A549 (cell line): Measurements from ENCODE around the gene THSD7A. TPM values are rescaled to one million over a fixed set of nuclear protein-coding genes. Genes with fewer than 3 reads are reported as not detected.

Experiments
- ATAC-seq, 2 experiments: fragments of 200-7000 bp in 1 of 2; fragments of >200 bp in 1 of 2; cut with Nextera tagmentation in 1 of 2; cut with Tn5 transposase in 1 of 2; 3 replicates each; pipeline versions ENCODE4 v1.8.0 to v1.9.1; 2018 to 2020; ENCODE audit warnings: mild to moderate bottlenecking in 1 of 2, moderate library complexity in 1 of 2
- CTCF ChIA-PET: fragments of 300-600 bp; sonication (Branson Sonifier 250); formaldehyde crosslinking; extraction: SDS; loops from one replicate; lab custom pipeline; 2021; ENCODE audit warnings: antibody characterized with exemption, inconsistent platforms; lab: Yijun Ruan, JAX
- POLR2A ChIA-PET: fragments of 350-600 bp; formaldehyde crosslinking; extraction: SDS; loops from one replicate; lab custom pipeline; 2021; ENCODE audit warnings: antibody characterized with exemption, inconsistent platforms; lab: Yijun Ruan, JAX
- DNase-seq, 2 experiments: peaks; one replicate each; pipeline versions ENCODE4 v3.0.0 to v3.0.0-alpha.2; 2011 to 2016; ENCODE audit warnings: low read depth in 1 of 2, low spot score in 1 of 2
- FAIRE-seq: peaks from 2 replicates; lab custom pipeline; 2011; peaks lifted over from hg19 to GRCh38; lab: Jason Lieb, UNC
- H3K27ac ChIP-seq, 2 experiments: fragments of >200 bp; sonication (Bioruptor Twin); formaldehyde crosslinking; 3 replicates each; pipeline ENCODE4 v1.5.1; 2016 to 2017
- H3K4me1 ChIP-seq: fragments of >200 bp; sonication (Bioruptor Twin); formaldehyde crosslinking; 3 replicates; pipeline ENCODE4 v1.6.1; 2016
- H3K4me2 ChIP-seq: fragments of >200 bp; sonication (Bioruptor Twin); formaldehyde crosslinking; 3 replicates; pipeline ENCODE4 v1.6.1; 2016
- H3K4me3 ChIP-seq: fragments of >200 bp; sonication (Bioruptor Twin); formaldehyde crosslinking; 3 replicates; pipeline ENCODE4 v1.5.1; 2016
- H3K9me3 ChIP-seq: fragments of >200 bp; sonication (Bioruptor Twin); formaldehyde crosslinking; 3 replicates; pipeline ENCODE4 v1.6.1; 2016
- CBX2 ChIP-seq: fragments of 200-600 bp; sonication (generic); IDR thresholded peaks from 2 replicates; pipeline ENCODE4 v1.6.1; 2016; ENCODE audit warnings: low read depth, mild to moderate bottlenecking, borderline replicate concordance
- CBX8 ChIP-seq: fragments of 200-600 bp; sonication (generic); IDR thresholded peaks from 2 replicates; pipeline ENCODE4 v1.6.1; 2016
- CEBPB ChIP-seq, 2 experiments: fragments of >200 bp in 1 of 2; sonication (Bioruptor Twin) in 1 of 2; formaldehyde crosslinking in 1 of 2; IDR thresholded peaks; 2 replicates each; pipeline ENCODE4 v1.6.1; 2012 to 2016
- EHF ChIP-seq: fragments of 250-450 bp; sonication (Bioruptor Pico); IDR thresholded peaks from 2 replicates; pipeline ENCODE4 v1.5.0; 2020; ENCODE audit warnings: mild to moderate bottlenecking
- EHMT2 ChIP-seq: fragments of 200-600 bp; sonication (generic); IDR thresholded peaks from 2 replicates; pipeline ENCODE4 v1.6.1; 2016; ENCODE audit warnings: antibody characterized with exemption, low read depth, mild to moderate bottlenecking, moderate library complexity
- EP300 ChIP-seq, 2 experiments: fragments of >200 bp; sonication (Bioruptor Twin); formaldehyde crosslinking; IDR thresholded peaks; 2 replicates in 1 of 2; 3 replicates in 1 of 2; pipeline ENCODE4 v1.6.1; 2016 to 2017
- ESRRA ChIP-seq: fragments of 150-350 bp; IDR thresholded peaks from 2 replicates; pipeline ENCODE4 v1.6.1; 2014; ENCODE audit warnings: mild to moderate bottlenecking, low read length, borderline replicate concordance
- FOSB ChIP-seq: fragments of 250-450 bp; sonication (Bioruptor Pico); IDR thresholded peaks from 2 replicates; pipeline ENCODE4 v1.5.0; 2020; ENCODE audit warnings: mild to moderate bottlenecking, moderate library complexity
- FOSL2 ChIP-seq, 2 experiments: fragments of 450-650 bp in 1 of 2; fragments of >200 bp in 1 of 2; sonication (Bioruptor Twin) in 1 of 2; formaldehyde crosslinking; IDR thresholded peaks; 2 replicates each; pipeline versions ENCODE4 v1.5.0 to v1.6.1; 2016 to 2020; ENCODE audit warnings: mild to moderate bottlenecking in 1 of 2, moderate library complexity in 1 of 2
- GATA3 ChIP-seq: IDR thresholded peaks from 2 replicates; pipeline ENCODE4 v1.6.1; 2012; ENCODE audit warnings: borderline replicate concordance
- HEYL ChIP-seq: fragments of 250-450 bp; sonication (Bioruptor Pico); IDR thresholded peaks from 2 replicates; pipeline ENCODE4 v1.8.0; 2021; ENCODE audit warnings: mild to moderate bottlenecking, moderate library complexity
- HOXA7 ChIP-seq: fragments of 250-450 bp; sonication (Bioruptor Pico); IDR thresholded peaks from 2 replicates; pipeline ENCODE4 v1.5.0; 2020; ENCODE audit warnings: mild to moderate bottlenecking, moderate library complexity
- JUN ChIP-seq, 2 experiments: fragments of >200 bp; sonication (Bioruptor Twin); formaldehyde crosslinking; IDR thresholded peaks; 2 replicates in 1 of 2; 3 replicates in 1 of 2; pipeline ENCODE4 v1.6.1; 2016 to 2017
- JUNB ChIP-seq: fragments of >200 bp; sonication (Bioruptor Twin); formaldehyde crosslinking; IDR thresholded peaks from 2 replicates; pipeline ENCODE4 v1.6.1; 2016
- MAFK ChIP-seq: fragments of 450-650 bp; IDR thresholded peaks from 2 replicates; pipeline ENCODE4 v1.6.1; 2014; ENCODE audit not compliant: partially characterized antibody
- MAZ ChIP-seq: fragments of 150-350 bp; IDR thresholded peaks from 2 replicates; pipeline ENCODE4 v1.6.1; 2014; ENCODE audit warnings: antibody characterized with exemption, low read depth, low read length, borderline replicate concordance
- SMC3 ChIP-seq: fragments of >200 bp; sonication (Bioruptor Twin); formaldehyde crosslinking; IDR thresholded peaks from 3 replicates; pipeline ENCODE4 v1.6.1; 2018; ENCODE audit warnings: inconsistent platforms
- WGBS: methylation state at CpG from one replicate; pipeline ENCODE4 v1.1.6; 2017; ENCODE audit errors: missing lambda C conversion rate; 5-methylcytosine and 5-hydroxymethylcytosine counted together
- polyA plus RNA-seq, 4 experiments: library from polyadenylated mRNA; depleted of rRNA in 3 of 4; stranded (reverse); fragments of >200 nt; fragmentation: RNase III in 1 of 4; extraction: RNeasy Plus Mini Kit Qiagen cat#74134 plus additional on column Dnase treatment in 1 of 4; gene quantifications; 2 replicates in 3 of 4; 3 replicates in 1 of 4; pipeline ENCODE4 v1.2.3, GENCODE V29; 2011 to 2017
- TF ChIP-seq, protein P1 (sequence below): IDR thresholded peaks from 2 replicates; pipeline ENCODE4 v1.6.1; 2012
- TF ChIP-seq, protein P2 (sequence below): fragments of >200 bp; sonication (Bioruptor Twin); formaldehyde crosslinking; IDR thresholded peaks from 2 replicates; pipeline ENCODE4 v1.6.1; 2016
- TF ChIP-seq, protein P3 (sequence below): fragments of >200 bp; sonication (Bioruptor Twin); formaldehyde crosslinking; IDR thresholded peaks from 3 replicates; pipeline ENCODE4 v1.6.1; 2016

THSD7A gene
- polyA plus RNA-seq, 2 of the 4 experiments (the other 2 are of a cell fraction): 5.7 to 11.8 TPM

DNA sequence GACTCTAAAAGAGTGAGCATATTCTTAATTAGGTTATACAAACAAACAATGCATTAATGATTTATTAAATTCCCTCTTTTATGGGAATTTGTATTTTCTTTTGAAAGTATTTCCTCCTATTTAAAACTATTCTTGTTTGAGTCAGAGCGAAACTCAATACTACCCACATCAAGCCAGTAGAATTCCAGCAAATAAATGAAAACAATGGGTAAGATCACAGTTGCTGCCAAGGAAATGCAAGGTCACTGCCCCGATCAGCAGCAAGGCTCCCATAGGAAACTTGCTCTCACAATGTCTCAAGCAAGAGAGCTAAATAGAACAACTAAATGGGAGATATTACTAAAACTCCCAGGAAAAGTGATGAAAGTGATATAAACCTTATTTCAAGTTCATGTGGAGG is 206.3 kb downstream of the THSD7A start:
- ChIA-PET CTCF (no interaction called here), POLR2A (no interaction called here)
- H3K27ac ChIP-seq: peak overlapping the region; percentile 70 to 79
- FAIRE-seq (no peak), DNase-seq (peak in 1 of 2 experiments; percentile 79), ATAC-seq (peak in 1 of 2 experiments; percentile 51; a peak in 3 of 6 replicates)
- peaks cover 3% of the 10 kb centered on the region; the same call in 1 of the 3 replicates for H3K9me3 ChIP-seq
- 8% methylated on average over 2 of the region's 2 CpGs for WGBS
- H3K4me1 ChIP-seq: peaks cover 53% of the 10 kb centered on the region
- TF ChIP-seq EHF (CRISPR knock-in tag): 0 out of 2 replicates have a peak, but pooled peaks have one; percentile 35
- 0 out of 3 replicates have a peak, but pooled peaks have one; percentile 6 for TF ChIP-seq SMC3
- 0 out of 2 replicates have a peak, but pooled peaks have one; percentile 2 for TF ChIP-seq FOSB (CRISPR knock-in tag)
- TF ChIP-seq, protein P1, sequence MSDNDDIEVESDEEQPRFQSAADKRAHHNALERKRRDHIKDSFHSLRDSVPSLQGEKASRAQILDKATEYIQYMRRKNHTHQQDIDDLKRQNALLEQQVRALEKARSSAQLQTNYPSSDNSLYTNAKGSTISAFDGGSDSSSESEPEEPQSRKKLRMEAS: no peak
- H3K4me2 ChIP-seq: peak overlapping the region; percentile 50
- no peak overlapping the region for H3K4me3 ChIP-seq

DNA sequence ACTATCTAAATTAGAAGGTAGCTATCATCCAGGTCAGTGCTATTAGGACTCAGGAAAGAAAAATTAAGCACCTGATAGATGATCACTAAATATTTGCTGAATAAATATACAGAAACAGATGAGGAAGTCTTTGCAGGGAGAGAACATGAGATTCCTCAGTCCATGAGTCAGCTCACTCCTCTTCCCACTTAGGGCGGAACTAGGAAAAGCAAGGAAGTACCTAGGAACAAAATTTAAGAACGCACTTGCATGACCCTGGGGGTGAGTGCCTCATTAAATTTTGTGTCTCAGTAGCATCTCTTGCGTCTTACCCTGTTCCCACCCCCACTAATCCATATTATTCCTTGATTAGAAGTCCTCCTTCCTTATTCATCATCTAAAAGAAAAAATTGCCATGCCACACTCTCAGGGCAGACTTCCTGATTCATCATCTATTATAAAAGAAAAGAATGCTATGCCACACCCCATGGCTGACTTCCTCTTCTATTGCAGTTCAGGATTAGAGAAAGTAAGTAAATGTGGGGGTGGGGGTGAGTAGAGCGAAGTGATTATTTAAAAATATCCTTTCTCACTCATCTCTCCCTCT is 208.8 kb downstream of the THSD7A start:
- TF ChIP-seq EP300 (IDR thresholded peaks at IDR 0.05): peak in 1 of 2 experiments; percentile 65; a peak in 3 of 5 replicates
- TF ChIP-seq JUNB: peak; percentile 46; the same call in 1 of the 2 replicates
- TF ChIP-seq FOSL2 (IDR thresholded peaks at IDR 0.05): no peak
- peak; percentile 73 for TF ChIP-seq FOSL2 (CRISPR knock-in tag; IDR thresholded peaks at IDR 0.05)
- TF ChIP-seq CEBPB (IDR thresholded peaks at IDR 0.05): 0 out of 4 replicates have a peak, but pooled peaks of 1 of the 2 experiments have one; percentile 20
- peak; percentile 64; the same call in 1 of the 2 replicates for TF ChIP-seq GATA3
- TF ChIP-seq CBX2: no peak
- 0 out of 5 replicates have a peak, but pooled peaks of 1 of the 2 experiments have one; percentile 35 for TF ChIP-seq JUN (IDR thresholded peaks at IDR 0.05)
- TF ChIP-seq CBX8: no peak
- TF ChIP-seq, protein P1: 0 out of 2 replicates have a peak, but pooled peaks have one; percentile 11
- no peak for TF ChIP-seq HEYL (CRISPR knock-in tag)
- no peak for TF ChIP-seq MAZ
- TF ChIP-seq HOXA7 (CRISPR knock-in tag): no peak
- TF ChIP-seq ESRRA: no peak
- TF ChIP-seq, protein P2, sequence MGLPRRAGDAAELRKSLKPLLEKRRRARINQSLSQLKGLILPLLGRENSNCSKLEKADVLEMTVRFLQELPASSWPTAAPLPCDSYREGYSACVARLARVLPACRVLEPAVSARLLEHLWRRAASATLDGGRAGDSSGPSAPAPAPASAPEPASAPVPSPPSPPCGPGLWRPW: no peak
- TF ChIP-seq, protein P3, sequence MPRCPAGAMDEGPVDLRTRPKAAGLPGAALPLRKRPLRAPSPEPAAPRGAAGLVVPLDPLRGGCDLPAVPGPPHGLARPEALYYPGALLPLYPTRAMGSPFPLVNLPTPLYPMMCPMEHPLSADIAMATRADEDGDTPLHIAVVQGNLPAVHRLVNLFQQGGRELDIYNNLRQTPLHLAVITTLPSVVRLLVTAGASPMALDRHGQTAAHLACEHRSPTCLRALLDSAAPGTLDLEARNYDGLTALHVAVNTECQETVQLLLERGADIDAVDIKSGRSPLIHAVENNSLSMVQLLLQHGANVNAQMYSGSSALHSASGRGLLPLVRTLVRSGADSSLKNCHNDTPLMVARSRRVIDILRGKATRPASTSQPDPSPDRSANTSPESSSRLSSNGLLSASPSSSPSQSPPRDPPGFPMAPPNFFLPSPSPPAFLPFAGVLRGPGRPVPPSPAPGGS: no peak
- peak; percentile 85 to 92 for ATAC-seq
- no peak for FAIRE-seq
- 30% methylated on average over 4 of the region's 4 CpGs for WGBS
- ChIA-PET POLR2A (no interaction called here), CTCF (no interaction called here)
- Histone ChIP-seq H3K27ac (peak overlapping the region; percentile 66 to 79), H3K9me3 (peaks cover 3% of the 10 kb centered on the region; the same call in 1 of the 3 replicates), H3K4me3 (no peak overlapping the region), H3K4me2 (peak overlapping the region; percentile 62), H3K4me1 (peaks cover 56% of the 10 kb centered on the region)
- DNase-seq: peak; percentile 8 to 90

DNA sequence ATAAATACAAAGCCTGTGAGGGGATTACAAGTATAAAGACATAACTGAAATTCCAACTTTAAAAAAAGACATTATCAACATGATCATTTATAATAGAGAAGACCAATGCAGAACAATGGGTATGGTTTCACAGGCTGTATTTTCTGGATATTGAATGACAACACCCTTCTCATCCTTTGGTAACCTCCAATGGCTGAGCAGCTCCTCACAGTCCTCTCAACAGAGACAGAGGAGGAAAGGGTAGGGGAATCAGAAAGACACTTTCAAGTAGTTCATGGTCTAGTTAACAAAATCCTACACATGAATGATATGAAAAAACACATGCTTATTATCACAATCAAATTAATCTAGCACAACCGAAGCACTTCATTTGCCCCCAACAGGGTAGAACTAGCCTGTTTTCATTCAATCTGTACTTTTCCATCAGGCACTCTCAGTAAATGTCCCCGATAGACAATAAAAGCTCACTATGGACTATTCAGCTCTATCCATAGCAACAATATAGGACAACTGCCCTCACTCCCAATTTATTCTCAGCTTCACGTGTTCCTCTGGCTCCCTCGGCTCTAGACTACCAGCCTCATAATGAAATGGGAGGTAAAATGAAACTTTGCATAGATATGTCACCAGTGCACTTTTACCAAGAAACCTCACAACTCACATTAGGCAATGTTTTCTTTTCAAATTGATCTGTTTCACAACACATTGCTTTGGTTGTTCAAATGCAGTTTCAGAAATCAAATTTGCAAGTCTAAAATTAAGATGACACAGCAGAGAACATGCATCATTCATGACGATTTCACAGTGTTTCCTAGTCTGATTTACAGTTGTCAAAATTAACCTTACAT is 211.4 kb downstream of the THSD7A start:
- Histone ChIP-seq H3K4me2 (peak overlapping the region; percentile 62), H3K4me3 (peak overlapping the region; percentile 6; the same call in 1 of the 3 replicates), H3K4me1 (peaks cover 53% of the 10 kb centered on the region), H3K9me3 (peaks cover 3% of the 10 kb centered on the region; the same call in 1 of the 3 replicates), H3K27ac (peak overlapping the region; percentile 79 to 82)
- WGBS: 34% methylated on average over 5 of the region's 5 CpGs
- FAIRE-seq (no peak), ATAC-seq (peak in 1 of 2 experiments; percentile 50; a peak in 3 of 6 replicates), DNase-seq (peak in 1 of 2 experiments; percentile 55)
- no peak for TF ChIP-seq EHMT2
- TF ChIP-seq MAFK: peak; percentile 90
- TF ChIP-seq FOSL2 (IDR thresholded peaks at IDR 0.05): no peak
- peak; percentile 22; the same call in 1 of the 2 replicates for TF ChIP-seq FOSL2 (CRISPR knock-in tag; IDR thresholded peaks at IDR 0.05)
- TF ChIP-seq CEBPB (IDR thresholded peaks at IDR 0.05): peak in 1 of 2 experiments; percentile 57; a peak in 1 of 4 replicates
- POLR2A ChIA-PET: no interaction called here
- CTCF ChIA-PET: no interaction called here
